Hepatocyte (in vitro differentiated cells): Measurements from ENCODE around the gene TAS2R41.

Experiments used
- CTCF ChIP-seq: fragments of 200-600 bp; sonication (generic); IDR thresholded peaks from 2 replicates; pipeline ENCODE4 v1.5.1; 2016; ENCODE audit warnings: antibody characterized with exemption, mild to moderate bottlenecking; ENCODE audit not compliant: poor library complexity
- EZH2 ChIP-seq: fragments of 200-600 bp; sonication (generic); IDR thresholded peaks from 2 replicates; pipeline ENCODE4 v1.6.1; 2016; ENCODE audit warnings: antibody characterized with exemption, mild to moderate bottlenecking, borderline replicate concordance
- EZH2phosphoT487 ChIP-seq: fragments of 200-600 bp; sonication (generic); IDR thresholded peaks from one replicate; pipeline ENCODE4 v1.6.1; 2018; ENCODE audit warnings: antibody characterized with exemption, mild to moderate bottlenecking, low read depth, moderate library complexity; ENCODE audit not compliant: unreplicated experiment, severe bottlenecking

GRCh38 chr7:143519411-143520131, 41.9 kb downstream of the TAS2R41 start:
- TF ChIP-seq EZH2: no peak
- TF ChIP-seq CTCF: no peak
- TF ChIP-seq EZH2phosphoT487: no peak
